GM18511 (cell line): Measurements from ENCODE around the gene KIAA0825.

Experiments
- ATAC-seq: cut with Tn5 transposase; IDR thresholded peaks from one replicate; pipeline ENCODE4 v1.9.1; 2021; ENCODE audit warnings: mild to moderate bottlenecking, moderate library complexity; ENCODE audit not compliant: unreplicated experiment

Gene KIAA0825

GRCh38 chr5:94517490-94518488 lies 100.6 kb downstream of the KIAA0825 start:
- no peak for ATAC-seq

- ATAC-seq: no peak
Observed at GRCh38 chr5:94516148-94516547, 102.3 kb downstream of the KIAA0825 start.

GRCh38 chr5:94508461-94509148 lies 109.8 kb downstream of the KIAA0825 start:
- no peak for ATAC-seq

GRCh38 chr5:94505327-94506068 lies 112.9 kb downstream of the KIAA0825 start:
- ATAC-seq: no peak

GRCh38 chr5:94503677-94504076 lies 114.7 kb downstream of the KIAA0825 start:
- ATAC-seq: no peak

- ATAC-seq: no peak
Observed at GRCh38 chr5:94501365-94501764, 117.0 kb downstream of the KIAA0825 start.

- ATAC-seq: no peak
Observed at GRCh38 chr5:94499806-94500205, 118.6 kb downstream of the KIAA0825 start.

- no peak for ATAC-seq
Observed at GRCh38 chr5:94498199-94498598, 120.2 kb downstream of the KIAA0825 start.

GRCh38 chr5:94485067-94485466 lies 133.3 kb downstream of the KIAA0825 start:
- no peak for ATAC-seq

GRCh38 chr5:94481059-94481458 lies 137.3 kb downstream of the KIAA0825 start:
- ATAC-seq: no peak

GRCh38 chr5:94480486-94480885 lies 137.9 kb downstream of the KIAA0825 start:
- no peak for ATAC-seq

- ATAC-seq: no peak
Observed at GRCh38 chr5:94473936-94474335, 144.5 kb downstream of the KIAA0825 start.

- no peak for ATAC-seq
Observed at GRCh38 chr5:94471521-94471920, 146.9 kb downstream of the KIAA0825 start.

GRCh38 chr5:94470802-94471201 lies 147.6 kb downstream of the KIAA0825 start:
- no peak for ATAC-seq

GRCh38 chr5:94469894-94470329 lies 148.5 kb downstream of the KIAA0825 start:
- no peak for ATAC-seq

- ATAC-seq: no peak
Observed at GRCh38 chr5:94467954-94468930, 150.2 kb downstream of the KIAA0825 start.

- no peak for ATAC-seq
Observed at GRCh38 chr5:94467346-94467953, 151.0 kb downstream of the KIAA0825 start.

GRCh38 chr5:94463739-94464138 lies 154.7 kb downstream of the KIAA0825 start:
- ATAC-seq: no peak

- ATAC-seq: no peak
Observed at GRCh38 chr5:94461131-94461530, 157.3 kb downstream of the KIAA0825 start.

- no peak for ATAC-seq
Observed at GRCh38 chr5:94459915-94460314, 158.5 kb downstream of the KIAA0825 start.
